Measurements from ENCODE around the gene SHBG.

- TF ChIP-seq CTCF (IDR thresholded peaks at IDR 0.05; ENCODE audit: insufficient read depth, low read length, poor library complexity, severe bottlenecking) = no peak
- no peak for TF ChIP-seq EZH2phosphoT487 (conservative IDR thresholded peaks at IDR 0.05; ENCODE audit: low read length)
These were observed 4.4 kb downstream of the SHBG start for GRCh38 chr17:7634384-7634783.

Data from SU-DHL-6 (cell line).